Tibial artery (tissue), 4 donors: ENCODE results near the gene OR6B2.
"Not testable (repeated sequence)": the region's sequence is repeated elsewhere in the genome, so short reads cannot be mapped to it uniquely, and the experiment has no call there.

ENCODE experiments used
- DNase-seq, 2 donors: peaks; one replicate each; pipeline ENCODE4 v3.0.0-alpha.2; 2019
- H3K27ac ChIP-seq, 2 donors: fragments of 200-600 bp; sonication (generic) in 1 of 2; 1 replicate in 1 of 2; 2 replicates in 1 of 2; pipeline ENCODE4 v1.5.1; 2018 to 2019; ENCODE audit warnings: mild to moderate bottlenecking in 1 of 2
- H3K27me3 ChIP-seq, 2 donors: fragments of 200-600 bp; sonication (generic) in 1 of 2; one replicate each; pipeline versions ENCODE4 v1.5.1 to v1.6.0; 2016 to 2019
- H3K36me3 ChIP-seq, 3 donors: fragments of 200-600 bp; sonication (generic) in 2 of 3; one replicate each; pipeline ENCODE4 v1.5.1; 2016 to 2019; ENCODE audit warnings: mild to moderate bottlenecking in 2 of 3
- H3K4me1 ChIP-seq, 4 donors: fragments of 200-600 bp; sonication (generic) in 2 of 4; 1 replicate in 3 of 4; 2 replicates in 1 of 4; pipeline ENCODE4 v1.5.1; 2016 to 2019
- H3K4me3 ChIP-seq, 2 donors: fragments of 200-600 bp; sonication (generic) in 1 of 2; 1 replicate in 1 of 2; 2 replicates in 1 of 2; pipeline ENCODE4 v1.5.1; 2018 to 2019; ENCODE audit warnings: mild to moderate bottlenecking in 2 of 2
- H3K9me3 ChIP-seq, 3 donors: fragments of 200-600 bp; sonication (generic) in 1 of 3; one replicate each; pipeline ENCODE4 v1.5.1; 2016 to 2019
- CTCF ChIP-seq, 2 experiments: fragments of 200-600 bp in 1 of 2; fragments of 450-650 bp in 1 of 2; IDR thresholded peaks; one replicate each; pipeline ENCODE4 v1.5.1; 2017 to 2019; ENCODE audit warnings: antibody characterized with exemption in 2 of 2, mild to moderate bottlenecking in 1 of 2, moderate library complexity in 1 of 2
- intact Hi-C: fragments of 100-400 bp; cut with DNase I; formaldehyde crosslinking; loops from one replicate; pipeline ENCODE4 v1.15.0; 2023; ENCODE audit warnings: low total_unique reads

OR6B2 gene

GRCh38 chr2:240050278-240050677, 20.0 kb upstream of the OR6B2 start:
- no peak for TF ChIP-seq CTCF (IDR thresholded peaks at IDR 0.05)
- intact Hi-C loops = no loop called here
- Histone ChIP-seq H3K9me3 (no peaks in the 10 kb centered on the region), H3K27ac (no peak overlapping the region), H3K4me3 (no peak overlapping the region), H3K27me3 (peaks cover 0 to 53% of the 10 kb centered on the region in 2 donors), H3K4me1 (no peaks in the 10 kb centered on the region), H3K36me3 (no peaks in the 10 kb centered on the region)
- no peak for DNase-seq

DNA sequence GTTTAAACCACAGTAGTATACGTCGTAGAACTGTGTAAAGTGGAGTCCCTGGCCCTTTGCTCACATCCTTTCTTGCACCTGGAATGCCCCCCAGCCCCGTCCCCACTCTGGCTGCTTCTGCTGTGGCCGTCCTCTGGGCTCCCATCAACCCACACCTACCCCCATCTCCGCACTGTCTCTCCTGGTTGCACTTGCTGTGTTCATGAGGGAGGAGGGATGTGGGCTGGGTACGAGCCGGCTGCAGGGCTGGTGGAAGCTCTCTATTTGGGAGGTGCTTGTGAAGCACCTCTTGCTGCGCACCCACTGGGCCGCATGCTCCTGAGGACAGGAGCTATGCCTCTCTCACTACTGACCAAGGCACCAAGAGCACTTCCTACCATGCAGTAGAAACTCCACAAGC, 18.0 kb upstream of the OR6B2 start:
- Histone ChIP-seq H3K27ac (no peak overlapping the region), H3K4me3 (no peak overlapping the region), H3K9me3 (no peaks in the 10 kb centered on the region), H3K4me1 (no peaks in the 10 kb centered on the region), H3K27me3 (peaks cover 0 to 49% of the 10 kb centered on the region in 2 donors), H3K36me3 (no peaks in the 10 kb centered on the region)
- TF ChIP-seq CTCF (IDR thresholded peaks at IDR 0.05) = no peak
- intact Hi-C loops = no loop called here
- DNase-seq = no peak

DNA sequence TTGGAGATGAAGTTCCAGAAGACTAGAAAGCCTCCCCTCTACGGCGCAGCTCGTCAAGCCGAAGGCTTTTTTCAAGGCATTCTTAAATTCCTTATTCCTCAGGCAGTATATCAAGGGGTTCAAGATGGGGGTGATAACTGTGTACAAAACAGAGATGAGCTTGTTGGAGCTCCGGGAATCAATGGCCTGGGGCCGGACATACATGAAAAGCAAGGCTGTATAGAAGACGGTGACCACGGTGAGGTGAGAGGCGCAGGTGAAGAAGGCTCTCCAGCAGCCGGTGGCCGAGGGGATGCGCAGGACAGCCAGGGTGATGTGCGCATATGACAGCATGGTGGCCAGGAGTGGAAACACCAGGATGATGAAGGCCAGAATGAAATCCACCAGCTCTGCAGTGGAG, 14.9 kb upstream of the OR6B2 start:
- Histone ChIP-seq H3K36me3 (no peaks in the 10 kb centered on the region), H3K4me3 (no peak overlapping the region), H3K4me1 (no peaks in the 10 kb centered on the region), H3K27me3 (peaks cover 0 to 60% of the 10 kb centered on the region in 2 donors), H3K27ac (no peak overlapping the region), H3K9me3 (no peaks in the 10 kb centered on the region)
- DNase-seq = no peak
- intact Hi-C loops = no loop called here
- TF ChIP-seq CTCF (IDR thresholded peaks at IDR 0.05) = no peak

- intact Hi-C loops, DNase-seq, H3K9me3 ChIP-seq, H3K27ac ChIP-seq, H3K4me1 ChIP-seq, H3K4me3 ChIP-seq, H3K36me3 ChIP-seq: not testable (repeated sequence)
- H3K27me3 ChIP-seq = peaks cover 0 to 55% of the 10 kb centered on the region in 2 donors
Observed at GRCh38 chr2:240044096-240044495, 13.9 kb upstream of the OR6B2 start.

GRCh38 chr2:240043279-240043989, 13.2 kb upstream of the OR6B2 start:
- Histone ChIP-seq H3K27ac (no peak overlapping the region), H3K4me1 (no peaks in the 10 kb centered on the region), H3K4me3 (no peak overlapping the region), H3K36me3 (no peaks in the 10 kb centered on the region), H3K27me3 (peaks cover 0 to 54% of the 10 kb centered on the region in 2 donors), H3K9me3 (no peaks in the 10 kb centered on the region)
- intact Hi-C loops = no loop called here
- DNase-seq = no peak
- no peak for TF ChIP-seq CTCF (IDR thresholded peaks at IDR 0.05)

DNA sequence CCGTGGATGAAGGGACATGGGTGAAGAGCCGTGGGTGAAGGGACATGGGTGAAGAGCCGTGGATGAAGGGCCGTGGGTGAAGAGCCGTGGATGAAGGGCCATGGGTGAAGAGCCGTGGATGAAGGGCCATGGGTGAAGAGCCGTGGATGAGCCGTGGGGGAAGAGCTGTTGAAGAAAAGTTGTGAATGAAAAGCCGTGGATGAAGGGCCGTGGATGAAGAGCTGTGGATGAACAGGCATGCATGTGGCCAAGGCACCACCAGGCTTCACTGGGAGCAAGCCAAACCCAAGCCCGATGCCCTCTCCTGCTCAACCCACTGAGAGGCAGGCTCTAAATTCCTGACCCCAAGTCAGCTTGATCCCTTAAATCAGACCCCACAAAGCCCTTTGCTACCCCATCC, 12.5 kb upstream of the OR6B2 start:
- intact Hi-C loops = no loop called here
- TF ChIP-seq CTCF (IDR thresholded peaks at IDR 0.05) = no peak
- no peak overlapping the region for H3K27ac ChIP-seq
- no peaks in the 10 kb centered on the region for H3K4me1 ChIP-seq
- H3K36me3 ChIP-seq = no peaks in the 10 kb centered on the region
- no peak for DNase-seq
- peaks cover 0 to 51% of the 10 kb centered on the region in 2 donors for H3K27me3 ChIP-seq
- no peaks in the 10 kb centered on the region for H3K9me3 ChIP-seq
- no peak overlapping the region for H3K4me3 ChIP-seq
